Measurements from ENCODE around the gene FMN1. TPM values are rescaled to one million over a fixed set of nuclear protein-coding genes. Genes with fewer than 3 reads are reported as not detected.

Gene FMN1
- total and polyA plus RNA-seq, 11 donors = 0.61 to 10.6 (median 3.6) TPM

GRCh38 chr15:33182926-33183325 lies 11.6 kb downstream of the FMN1 start:
- ATAC-seq = no peak
- no peak for TF ChIP-seq POLR2A (IDR thresholded peaks at IDR 0.05)
- no peak for TF ChIP-seq CTCF (IDR thresholded peaks at IDR 0.05)
- Histone ChIP-seq H3K27me3 (no peaks in the 10 kb centered on the region), H3K9me3 (no peaks in the 10 kb centered on the region), H3K4me3 (no peak overlapping the region), H3K27ac (no peak overlapping the region), H3K36me3 (no peaks in the 10 kb centered on the region), H3K4me1 (no peaks in the 10 kb centered on the region)
- intact Hi-C loops (cut with DNase I) = no loop called here
- no peak for DNase-seq
- 64 to 74% (median 69%) methylated on average over 2 of the region's 2 CpGs for WGBS, 4 donors

- no peak for DNase-seq
- H3K4me1 ChIP-seq = no peaks in the 10 kb centered on the region
- WGBS, 4 donors = 62 to 68% (median 66%) methylated on average over 4 of the region's 4 CpGs
- intact Hi-C loops (cut with DNase I) = no loop called here
- H3K36me3 ChIP-seq = no peaks in the 10 kb centered on the region
- ATAC-seq = no peak
- TF ChIP-seq CTCF (IDR thresholded peaks at IDR 0.05) = no peak
- TF ChIP-seq POLR2A (IDR thresholded peaks at IDR 0.05) = no peak
- H3K27me3 ChIP-seq = no peaks in the 10 kb centered on the region
- H3K9me3 ChIP-seq = no peaks in the 10 kb centered on the region
- H3K27ac ChIP-seq = no peak overlapping the region
- no peak overlapping the region for H3K4me3 ChIP-seq
Measured at GRCh38 chr15:33182278-33182905, 12.1 kb downstream of the FMN1 start.

GRCh38 chr15:33179874-33180273 lies 14.6 kb downstream of the FMN1 start:
- Histone ChIP-seq H3K4me1 (no peaks in the 10 kb centered on the region), H3K4me3 (no peak overlapping the region), H3K9me3 (no peaks in the 10 kb centered on the region), H3K36me3 (no peaks in the 10 kb centered on the region), H3K27me3 (no peaks in the 10 kb centered on the region), H3K27ac (no peak overlapping the region)
- DNase-seq (no peak), ATAC-seq (no peak)
- intact Hi-C loops (cut with DNase I) = loop anchor here in 1 of 10 donors (10.0 kb wide), 1 partner anchor 45 kb away; no protein-coding TSS in a partner anchor
- TF ChIP-seq POLR2A (IDR thresholded peaks at IDR 0.05) (no peak), CTCF (IDR thresholded peaks at IDR 0.05) (no peak)
- 79 to 82% (median 80%) methylated on average over 5 of the region's 5 CpGs for WGBS, 4 donors

GRCh38 chr15:33171202-33171601 lies 23.3 kb downstream of the FMN1 start:
- no peak overlapping the region for H3K27ac ChIP-seq
- H3K36me3 ChIP-seq = no peaks in the 10 kb centered on the region
- H3K4me3 ChIP-seq = no peak overlapping the region
- TF ChIP-seq POLR2A (IDR thresholded peaks at IDR 0.05) (no peak), CTCF (IDR thresholded peaks at IDR 0.05) (no peak)
- no peak for DNase-seq
- intact Hi-C loops (cut with DNase I) = loop anchor here in 1 of 10 donors (10.0 kb wide), 1 partner anchor 54 kb away; no protein-coding TSS in a partner anchor
- H3K27me3 ChIP-seq = peaks cover 0 to 4% (median 0%) of the 10 kb centered on the region in 9 donors
- WGBS, 4 donors = 76 to 82% (median 81%) methylated on average over 2 of the region's 2 CpGs
- no peaks in the 10 kb centered on the region for H3K4me1 ChIP-seq
- H3K9me3 ChIP-seq = no peaks in the 10 kb centered on the region
- ATAC-seq = no peak
